Measurements from ENCODE around the gene RRP8.

GRCh38 chr11:6570691-6571427 is 32.6 kb downstream of the RRP8 start:
- no peak for TF ChIP-seq CTCF (conservative IDR thresholded peaks at IDR 0.05 in 1 of 2, IDR thresholded peaks at IDR 0.05 in 1 of 2; ENCODE audit: low read depth in 1 of 2, low read length in 2 of 2)
- TF ChIP-seq EZH2 (IDR thresholded peaks at IDR 0.05; ENCODE audit: low read length, missing control alignments) = no peak
